CD4-positive, alpha-beta T cell treated with Interleukin-10 for 1 hour (primary cell): ENCODE results near the gene ADGRA1.
"Not testable (repeated sequence)": the region's sequence is repeated elsewhere in the genome, so short reads cannot be mapped to it uniquely, and the experiment has no call there.

Experiments used
- DNase-seq: peaks from one replicate; pipeline ENCODE4 v3.0.0-alpha.2; 2020

ADGRA1 gene

GRCh38 chr10:133087679-133088178 lies at the start of gene ADGRA1:
Gene ADGRA1, plus strand, starts transcription at chr10:133087924. Its CDS starts 986 bp downstream, at chr10:133088910.
- DNase-seq = no peak

GRCh38 chr10:133038036-133038823 lies 49.5 kb upstream of the ADGRA1 start:
- DNase-seq = no peak

GRCh38 chr10:133039107-133039802 lies 48.5 kb upstream of the ADGRA1 start:
- no peak for DNase-seq

GRCh38 chr10:133039803-133040165 lies 47.9 kb upstream of the ADGRA1 start:
- DNase-seq = no peak

- no peak for DNase-seq
These were observed 47.5 kb upstream of the ADGRA1 start for GRCh38 chr10:133040198-133040597.

GRCh38 chr10:133041101-133041500 lies 46.6 kb upstream of the ADGRA1 start:
- DNase-seq = no peak

GRCh38 chr10:133042061-133042460 lies 45.7 kb upstream of the ADGRA1 start:
- DNase-seq = no peak

GRCh38 chr10:133042816-133043215 lies 44.9 kb upstream of the ADGRA1 start:
- DNase-seq = no peak

- DNase-seq = no peak
These were observed 44.0 kb upstream of the ADGRA1 start for GRCh38 chr10:133043541-133044225.

GRCh38 chr10:133044401-133044811 lies 43.3 kb upstream of the ADGRA1 start:
- no peak for DNase-seq

- DNase-seq = no peak
These were observed 42.0 kb upstream of the ADGRA1 start for GRCh38 chr10:133045556-133046389.

- no peak for DNase-seq
These were observed 41.3 kb upstream of the ADGRA1 start for GRCh38 chr10:133046390-133046765.

- DNase-seq = no peak
These were observed 40.1 kb upstream of the ADGRA1 start for GRCh38 chr10:133047526-133048123.

GRCh38 chr10:133048266-133048665 lies 39.5 kb upstream of the ADGRA1 start:
- no peak for DNase-seq

- DNase-seq = no peak
These were observed 38.8 kb upstream of the ADGRA1 start for GRCh38 chr10:133048926-133049325.

GRCh38 chr10:133049639-133050038 lies 38.1 kb upstream of the ADGRA1 start:
- no peak for DNase-seq

- DNase-seq = no peak
These were observed 37.4 kb upstream of the ADGRA1 start for GRCh38 chr10:133050371-133050770.

GRCh38 chr10:133052076-133052475 lies 35.6 kb upstream of the ADGRA1 start:
- no peak for DNase-seq

GRCh38 chr10:133053527-133054133 lies 34.1 kb upstream of the ADGRA1 start:
- DNase-seq = not testable (repeated sequence)

- DNase-seq = no peak
These were observed 32.3 kb upstream of the ADGRA1 start for GRCh38 chr10:133055470-133055869.

- no peak for DNase-seq
These were observed 31.7 kb upstream of the ADGRA1 start for GRCh38 chr10:133056001-133056400.

- DNase-seq = no peak
These were observed 31.0 kb upstream of the ADGRA1 start for GRCh38 chr10:133056651-133057178.
